Left cardiac atrium (tissue), 4 donors: ENCODE results near the gene CTTN. TPM values are rescaled to one million over a fixed set of nuclear protein-coding genes. Genes with fewer than 3 reads are reported as not detected.
"Not testable (repeated sequence)": the region's sequence is repeated elsewhere in the genome, so short reads cannot be mapped to it uniquely, and the experiment has no call there.

Source experiments
- ATAC-seq, 2 donors: fragments of 200-7000 bp; cut with Tn5 transposase; one replicate each; pipeline ENCODE4 v1.9.1; 2020; ENCODE audit warnings: mild to moderate bottlenecking in 2 of 2, moderate library complexity in 2 of 2
- DNase-seq: peaks from one replicate; pipeline ENCODE4 v3.0.0-alpha.2; 2020
- intact Hi-C, 2 donors: fragments of 100-400 bp; cut with DNase I; formaldehyde crosslinking; loops; one replicate each; pipeline versions ENCODE4 v1.14.1 to v1.15.1; 2022 to 2023
- total RNA-seq, 2 donors: library from RNA; stranded (reverse); fragmentation: NEBNext Ultra II Directional; extraction: Animal tissue kit (Norgen Biotek cat#: 25700); gene quantifications; one replicate each; pipeline ENCODE4 v1.2.1, GENCODE V29; 2021
- donor health status: DM: no; HTN: yes; CAD: no.
- donor health status: DM: no; HTN: yes; CAD: no; lungs with severe emphysema.
- donor health status: DM: yes; HTN: yes; CAD: no.
- donor health status: Dilated cardiomyopathy.

Gene CTTN
- total RNA-seq, 2 donors from 2014 or later = 71.7 to 112 TPM

GRCh38 chr11:70402685-70403084, 4.4 kb downstream of the CTTN start:
- DNase-seq (no peak), ATAC-seq (no peak)
- intact Hi-C loops = no loop called here

GRCh38 chr11:70404244-70404643, 5.9 kb downstream of the CTTN start:
- ATAC-seq (no peak), DNase-seq (no peak)
- intact Hi-C loops = no loop called here

GRCh38 chr11:70405679-70406395, 7.5 kb downstream of the CTTN start:
- intact Hi-C loops = no loop called here
- DNase-seq (no peak), ATAC-seq (no peak)

GRCh38 chr11:70407121-70407520, 8.8 kb downstream of the CTTN start:
- DNase-seq = no peak
- intact Hi-C loops = no loop called here
- no peak for ATAC-seq

- intact Hi-C loops = no loop called here
- no peak for ATAC-seq
- no peak for DNase-seq
These were observed 9.5 kb downstream of the CTTN start for GRCh38 chr11:70407814-70408213.

GRCh38 chr11:70408326-70408725, 10.0 kb downstream of the CTTN start:
- ATAC-seq, intact Hi-C loops, DNase-seq: not testable (repeated sequence)

- DNase-seq = no peak
- intact Hi-C loops = no loop called here
- no peak for ATAC-seq
These were observed 11.1 kb downstream of the CTTN start for GRCh38 chr11:70409437-70409836.

GRCh38 chr11:70409871-70410270, 11.5 kb downstream of the CTTN start:
- ATAC-seq (no peak), DNase-seq (no peak)
- intact Hi-C loops = no loop called here

GRCh38 chr11:70410276-70411205, 12.2 kb downstream of the CTTN start:
- ATAC-seq (peak; percentile 62 to 94), DNase-seq (no peak)
- intact Hi-C loops = no loop called here

- ATAC-seq (no peak), DNase-seq (no peak)
- intact Hi-C loops = no loop called here
These were observed 13.6 kb downstream of the CTTN start for GRCh38 chr11:70411713-70412452.

- DNase-seq (no peak), ATAC-seq (no peak)
- intact Hi-C loops = no loop called here
These were observed 14.8 kb downstream of the CTTN start for GRCh38 chr11:70413151-70413550.

- ATAC-seq (no peak), DNase-seq (no peak)
- intact Hi-C loops = no loop called here
These were observed 16.2 kb downstream of the CTTN start for GRCh38 chr11:70414341-70415100.

GRCh38 chr11:70415191-70415590, 16.9 kb downstream of the CTTN start:
- intact Hi-C loops = no loop called here
- ATAC-seq (no peak), DNase-seq (no peak)

- DNase-seq (no peak), ATAC-seq (no peak)
- intact Hi-C loops = no loop called here
These were observed 17.5 kb downstream of the CTTN start for GRCh38 chr11:70415642-70416395.

GRCh38 chr11:70416881-70417280, 18.6 kb downstream of the CTTN start:
- ATAC-seq (no peak), DNase-seq (no peak)
- intact Hi-C loops = no loop called here

- intact Hi-C loops = no loop called here
- ATAC-seq (no peak), DNase-seq (no peak)
These were observed 19.8 kb downstream of the CTTN start for GRCh38 chr11:70418130-70418529.

GRCh38 chr11:70419307-70420007, 21.1 kb downstream of the CTTN start:
- intact Hi-C loops = no loop called here
- ATAC-seq (no peak), DNase-seq (no peak)

- intact Hi-C loops = no loop called here
- DNase-seq = no peak
- ATAC-seq = no peak
These were observed 21.7 kb downstream of the CTTN start for GRCh38 chr11:70420008-70420464.
